Measurements from ENCODE around the gene PPP1R3D. TPM values are rescaled to one million over a fixed set of nuclear protein-coding genes. Genes with fewer than 3 reads are reported as not detected.

The PPP1R3D gene
- total RNA-seq, 1 experiment from 2014 or later, result 3.1 TPM

DNA sequence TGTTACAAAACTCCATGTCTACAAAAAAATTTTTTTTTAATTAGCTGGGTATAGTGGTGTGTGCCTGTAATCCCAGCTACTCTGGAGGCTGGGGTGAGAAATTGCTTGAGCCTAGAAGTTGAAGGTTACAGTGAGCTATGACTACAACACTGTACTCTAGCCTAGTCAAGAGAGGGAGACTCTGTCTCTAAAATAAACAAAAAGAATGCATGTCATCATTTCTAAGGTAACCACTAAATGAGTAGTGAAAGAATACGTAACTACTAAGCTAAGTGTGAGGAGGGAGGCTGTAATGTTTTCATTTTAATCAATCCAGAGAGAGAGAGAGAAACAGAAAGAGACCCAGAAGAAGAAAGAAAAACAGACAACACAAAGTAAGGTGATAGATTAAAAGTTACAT is 16.6 kb downstream of the PPP1R3D start:
- no peak overlapping the region for H2AK5ac ChIP-seq (ENCODE audit: insufficient read length, low read length)
- no peaks in the 10 kb centered on the region for H3K23me2 ChIP-seq (ENCODE audit: insufficient read length, low read depth, low read length, poor library complexity, severe bottlenecking)
- no peak for DNase-seq
- no peak overlapping the region for H2BK15ac ChIP-seq (ENCODE audit: low read depth, low read length)
- H3K9me3 Mint-ChIP-seq, result no peaks in the 10 kb centered on the region
- peaks cover 0 to under 1% of the 10 kb centered on the region in 2 experiments; a peak in 1 of 4 replicates for H3K4me1 Mint-ChIP-seq
- H3K27me3 ChIP-seq (ENCODE audit: insufficient read depth, low read length), result no peaks in the 10 kb centered on the region
- H2BK12ac ChIP-seq (ENCODE audit: insufficient read length, low read depth, low read length), result no peak overlapping the region
- no peaks in the 10 kb centered on the region for H3K79me2 ChIP-seq (ENCODE audit: insufficient read depth, low read length)
- no peak overlapping the region for H2AFZ ChIP-seq (ENCODE audit: low read length)
- H4K91ac ChIP-seq (ENCODE audit: insufficient read length, low read depth, low read length), result no peak overlapping the region
- no peak overlapping the region for H2BK120ac ChIP-seq (ENCODE audit: low read depth, low read length, poor library complexity, severe bottlenecking)
- H2BK20ac ChIP-seq (ENCODE audit: low read depth, low read length, poor library complexity, severe bottlenecking), result no peak overlapping the region
- no peak overlapping the region for H3K56ac ChIP-seq (ENCODE audit: insufficient read length, low read depth, low read length)
- no peak overlapping the region for H3K14ac ChIP-seq (ENCODE audit: insufficient read depth, low read length)
- H3K4ac ChIP-seq (ENCODE audit: low read depth, low read length), result no peak overlapping the region
- TF ChIP-seq, protein P1, sequence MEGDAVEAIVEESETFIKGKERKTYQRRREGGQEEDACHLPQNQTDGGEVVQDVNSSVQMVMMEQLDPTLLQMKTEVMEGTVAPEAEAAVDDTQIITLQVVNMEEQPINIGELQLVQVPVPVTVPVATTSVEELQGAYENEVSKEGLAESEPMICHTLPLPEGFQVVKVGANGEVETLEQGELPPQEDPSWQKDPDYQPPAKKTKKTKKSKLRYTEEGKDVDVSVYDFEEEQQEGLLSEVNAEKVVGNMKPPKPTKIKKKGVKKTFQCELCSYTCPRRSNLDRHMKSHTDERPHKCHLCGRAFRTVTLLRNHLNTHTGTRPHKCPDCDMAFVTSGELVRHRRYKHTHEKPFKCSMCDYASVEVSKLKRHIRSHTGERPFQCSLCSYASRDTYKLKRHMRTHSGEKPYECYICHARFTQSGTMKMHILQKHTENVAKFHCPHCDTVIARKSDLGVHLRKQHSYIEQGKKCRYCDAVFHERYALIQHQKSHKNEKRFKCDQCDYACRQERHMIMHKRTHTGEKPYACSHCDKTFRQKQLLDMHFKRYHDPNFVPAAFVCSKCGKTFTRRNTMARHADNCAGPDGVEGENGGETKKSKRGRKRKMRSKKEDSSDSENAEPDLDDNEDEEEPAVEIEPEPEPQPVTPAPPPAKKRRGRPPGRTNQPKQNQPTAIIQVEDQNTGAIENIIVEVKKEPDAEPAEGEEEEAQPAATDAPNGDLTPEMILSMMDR (conservative IDR thresholded peaks at IDR 0.05), result no peak
- H3K27ac ChIP-seq (ENCODE audit: insufficient read length, low read depth, low read length), result no peak overlapping the region
- H4K20me1 ChIP-seq (ENCODE audit: control insufficient read depth, insufficient read depth, insufficient read length), result no peaks in the 10 kb centered on the region
- no peak overlapping the region for H3K9ac ChIP-seq (ENCODE audit: extremely low read depth, insufficient read length, low read length)
- no peak overlapping the region for H2BK5ac ChIP-seq (ENCODE audit: insufficient read length, low read length)
- H3T11ph ChIP-seq (ENCODE audit: low read length), result no peak overlapping the region
- no peak overlapping the region for H3K4me2 ChIP-seq (ENCODE audit: insufficient read depth, insufficient read length, low read length)
- no peaks in the 10 kb centered on the region for H3K79me1 ChIP-seq (ENCODE audit: insufficient read depth, low read depth, low read length, poor library complexity, severe bottlenecking)
- H3K4me1 ChIP-seq (ENCODE audit: insufficient read depth, low read length), result no peaks in the 10 kb centered on the region
- no peaks in the 10 kb centered on the region for H3K9me3 ChIP-seq (ENCODE audit: control insufficient read depth, low read depth, low read length)
- no peak overlapping the region for H4K5ac ChIP-seq (ENCODE audit: insufficient read length, low read depth, low read length)
- H3K4me3 Mint-ChIP-seq, result no peak overlapping the region
- H4K8ac ChIP-seq (replicated peaks; ENCODE audit: insufficient read length, low read depth, low read length), result no peak overlapping the region
- H3K18ac ChIP-seq (ENCODE audit: insufficient read length, low read depth, low read length), result no peak overlapping the region
- H3K27ac Mint-ChIP-seq, result no peak overlapping the region
- H3K27me3 Mint-ChIP-seq (ENCODE audit: low read depth), result peaks cover 2% of the 10 kb centered on the region
- no CpG with 5 or more reads among the region's 1 CpG for WGBS (ENCODE audit: extremely low coverage, insufficient read length, low lambda C conversion rate)
- no peak overlapping the region for H3K23ac ChIP-seq (ENCODE audit: insufficient read length, low read depth, low read length)
- H3K36me3 Mint-ChIP-seq (ENCODE audit: insufficient read depth in 1 of 3, low read depth in 3 of 3), result no peaks in the 10 kb centered on the region

All from H9 (cell line).